Measurements from ENCODE around the gene TMPRSS4.
A peak's percentile ranks its signal among the peaks of the same experiment; 100 is the strongest.

Gene TMPRSS4

DNA sequence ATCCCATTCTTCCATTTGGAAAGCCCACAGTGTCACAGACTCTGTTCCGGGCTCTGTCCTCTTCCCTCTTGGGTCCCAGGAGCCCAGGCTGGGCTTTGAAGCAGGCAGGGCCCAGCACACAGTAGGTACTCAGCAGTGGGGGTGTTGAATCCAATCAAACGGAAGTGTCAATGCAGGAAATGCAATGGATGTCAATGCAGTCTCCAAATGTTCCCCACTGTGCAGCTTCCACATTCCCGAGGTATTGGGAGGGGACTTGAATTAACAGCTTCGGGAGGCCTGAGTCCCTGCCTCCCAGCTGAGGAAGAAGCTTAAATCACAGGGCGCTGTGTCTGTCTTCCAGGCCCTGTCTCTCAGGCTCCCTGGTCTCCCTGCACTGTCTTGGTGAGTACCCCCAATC, 31.6 kb downstream of the TMPRSS4 start:
- no peak for DNase-seq

DNA sequence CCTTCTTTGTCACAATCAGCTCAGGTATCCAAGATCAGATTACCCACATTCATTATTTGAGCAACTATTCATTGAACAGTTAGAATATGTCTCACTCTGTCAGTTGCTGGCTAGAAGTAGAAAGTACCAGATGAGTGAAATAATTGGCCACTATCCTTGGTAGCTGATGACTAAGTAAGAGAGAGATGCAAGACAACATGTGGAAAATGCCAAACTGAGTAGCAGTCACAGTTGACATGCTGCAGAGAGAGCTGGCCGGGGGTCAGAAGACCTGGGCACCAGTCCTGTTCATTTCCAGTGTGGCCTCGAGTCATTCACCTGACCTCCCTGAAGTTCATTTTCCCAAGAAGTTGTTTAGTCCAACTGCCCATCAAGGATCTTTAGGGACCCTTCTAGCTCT, 32.4 kb downstream of the TMPRSS4 start:
- DNase-seq: no peak

DNA sequence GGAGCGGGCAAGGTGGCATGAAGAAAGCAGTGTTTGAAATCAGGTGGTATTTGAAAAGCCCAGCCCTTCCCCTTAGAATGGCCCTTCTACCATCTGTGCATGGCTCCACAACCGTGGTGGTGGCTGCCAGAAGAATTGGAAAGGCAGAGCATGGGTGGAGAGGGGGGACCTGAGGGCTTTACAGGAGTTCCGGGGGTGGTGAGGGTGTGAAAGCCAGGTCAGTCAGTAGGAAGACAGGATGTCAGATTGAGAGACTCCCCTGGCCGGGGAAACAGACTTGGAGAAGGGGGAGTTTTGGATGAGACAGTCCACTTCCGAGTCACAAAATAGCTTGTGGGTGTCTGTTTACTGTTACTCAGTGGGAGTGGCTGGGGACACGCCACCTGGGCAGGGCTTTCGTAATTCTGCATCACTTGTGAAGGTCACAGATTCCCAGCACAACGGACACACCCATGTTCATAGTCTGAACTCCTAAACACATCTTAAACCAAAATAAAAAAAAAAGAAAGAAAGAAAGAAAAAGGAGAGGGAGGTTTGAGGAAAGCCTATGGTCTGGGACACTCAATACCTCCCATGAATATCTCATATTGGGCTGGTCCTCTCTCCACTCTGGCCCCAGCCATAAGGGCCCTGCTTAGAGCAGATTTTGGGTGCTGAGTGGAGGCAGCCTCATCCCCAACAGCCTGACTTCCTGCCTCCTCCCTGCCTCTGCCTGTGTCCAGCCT, 34.3 kb downstream of the TMPRSS4 start:
- no peak for DNase-seq

DNA sequence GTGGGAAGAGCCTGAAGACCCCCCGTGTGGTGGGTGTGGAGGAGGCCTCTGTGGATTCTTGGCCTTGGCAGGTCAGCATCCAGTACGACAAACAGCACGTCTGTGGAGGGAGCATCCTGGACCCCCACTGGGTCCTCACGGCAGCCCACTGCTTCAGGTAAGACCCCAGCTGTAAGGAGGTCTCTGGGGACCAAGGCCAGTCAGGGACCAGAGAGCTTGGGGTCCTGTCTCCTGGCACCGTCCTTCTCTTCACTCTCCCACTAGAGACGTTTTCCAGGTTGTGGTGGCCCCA, 34.8 kb downstream of the TMPRSS4 start:
- DNase-seq: no peak

DNA sequence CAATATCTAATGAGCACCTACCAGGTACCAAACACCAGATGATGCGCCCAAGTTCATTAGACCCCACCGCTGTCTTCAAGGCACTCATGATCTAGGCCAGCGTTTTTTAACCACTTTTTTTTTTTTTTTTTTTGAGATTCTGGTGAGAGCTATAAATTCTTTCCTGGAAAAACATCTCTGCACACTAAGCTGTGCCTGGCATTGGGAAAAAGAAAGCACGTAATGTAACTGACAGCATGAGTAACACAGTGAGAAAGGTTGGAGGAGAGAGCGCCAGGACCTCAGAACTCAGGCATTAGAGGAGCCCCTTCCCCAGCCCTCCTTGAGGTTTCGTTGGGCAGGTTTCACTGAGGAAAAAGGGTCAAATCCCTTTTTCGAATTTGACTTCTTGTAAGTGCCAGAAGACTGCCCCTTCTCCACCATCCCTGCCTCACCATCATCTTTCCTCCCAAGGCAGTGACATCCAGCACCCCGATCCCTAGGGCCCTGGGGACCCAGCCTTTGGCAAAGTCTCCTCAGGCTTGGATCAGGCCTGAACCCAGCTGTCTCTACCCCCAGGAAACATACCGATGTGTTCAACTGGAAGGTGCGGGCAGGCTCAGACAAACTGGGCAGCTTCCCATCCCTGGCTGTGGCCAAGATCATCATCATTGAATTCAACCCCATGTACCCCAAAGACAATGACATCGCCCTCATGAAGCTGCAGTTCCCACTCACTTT, 36.0 kb downstream of the TMPRSS4 start:
- DNase-seq: no peak

DNA sequence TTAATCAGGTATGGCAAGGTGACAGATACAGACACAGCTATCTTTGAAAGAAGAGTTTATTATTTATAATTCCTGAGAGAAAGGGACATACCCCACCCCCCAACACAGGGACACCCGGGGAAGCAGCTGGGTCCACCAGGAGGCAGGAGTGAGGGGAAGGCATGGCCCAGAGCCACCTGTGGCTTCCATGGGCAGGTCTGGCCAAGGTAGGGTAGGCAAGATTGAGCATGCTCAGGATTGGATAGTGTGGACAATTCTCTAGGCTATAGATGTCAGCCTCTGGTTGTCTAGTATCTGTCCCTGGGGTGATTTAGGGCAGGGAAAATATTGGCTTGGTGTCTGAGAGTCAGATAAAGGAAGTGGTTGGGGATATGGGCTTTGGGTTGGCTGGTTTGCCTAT, 37.4 kb downstream of the TMPRSS4 start:
- peak; percentile 46 for DNase-seq

DNA sequence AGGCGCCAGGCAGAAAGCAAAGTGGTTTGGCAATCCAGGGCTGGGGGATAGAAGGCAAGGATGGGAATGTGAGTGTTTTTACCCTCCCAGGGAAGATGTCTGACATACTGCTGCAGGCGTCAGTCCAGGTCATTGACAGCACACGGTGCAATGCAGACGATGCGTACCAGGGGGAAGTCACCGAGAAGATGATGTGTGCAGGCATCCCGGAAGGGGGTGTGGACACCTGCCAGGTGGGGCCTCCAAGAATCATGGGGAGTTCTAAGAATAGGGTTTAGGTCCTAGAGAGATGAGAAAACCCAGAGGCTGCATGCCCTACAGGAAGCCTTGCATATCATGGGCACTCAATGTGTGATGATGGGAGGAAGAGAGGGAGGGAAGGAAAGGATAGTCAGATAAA, 38.2 kb downstream of the TMPRSS4 start:
- DNase-seq: no peak

DNA sequence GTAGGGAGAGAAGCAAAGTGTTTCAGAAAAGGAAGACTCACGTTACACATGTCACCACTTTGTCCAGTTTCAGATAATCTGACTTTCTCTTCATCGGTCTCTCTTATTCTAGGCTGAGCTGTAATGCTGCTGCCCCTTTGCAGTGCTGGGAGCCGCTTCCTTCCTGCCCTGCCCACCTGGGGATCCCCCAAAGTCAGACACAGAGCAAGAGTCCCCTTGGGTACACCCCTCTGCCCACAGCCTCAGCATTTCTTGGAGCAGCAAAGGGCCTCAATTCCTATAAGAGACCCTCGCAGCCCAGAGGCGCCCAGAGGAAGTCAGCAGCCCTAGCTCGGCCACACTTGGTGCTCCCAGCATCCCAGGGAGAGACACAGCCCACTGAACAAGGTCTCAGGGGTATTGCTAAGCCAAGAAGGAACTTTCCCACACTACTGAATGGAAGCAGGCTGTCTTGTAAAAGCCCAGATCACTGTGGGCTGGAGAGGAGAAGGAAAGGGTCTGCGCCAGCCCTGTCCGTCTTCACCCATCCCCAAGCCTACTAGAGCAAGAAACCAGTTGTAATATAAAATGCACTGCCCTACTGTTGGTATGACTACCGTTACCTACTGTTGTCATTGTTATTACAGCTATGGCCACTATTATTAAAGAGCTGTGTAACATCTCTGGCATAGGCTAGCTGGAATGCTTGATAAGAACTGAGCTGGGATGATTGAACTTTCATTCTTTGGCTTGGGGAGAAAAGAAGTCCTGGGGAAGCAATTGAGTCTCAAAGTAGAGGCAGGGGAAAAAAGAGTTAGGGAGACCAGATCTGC, 41.1 kb downstream of the TMPRSS4 start:
- DNase-seq: no peak

DNA sequence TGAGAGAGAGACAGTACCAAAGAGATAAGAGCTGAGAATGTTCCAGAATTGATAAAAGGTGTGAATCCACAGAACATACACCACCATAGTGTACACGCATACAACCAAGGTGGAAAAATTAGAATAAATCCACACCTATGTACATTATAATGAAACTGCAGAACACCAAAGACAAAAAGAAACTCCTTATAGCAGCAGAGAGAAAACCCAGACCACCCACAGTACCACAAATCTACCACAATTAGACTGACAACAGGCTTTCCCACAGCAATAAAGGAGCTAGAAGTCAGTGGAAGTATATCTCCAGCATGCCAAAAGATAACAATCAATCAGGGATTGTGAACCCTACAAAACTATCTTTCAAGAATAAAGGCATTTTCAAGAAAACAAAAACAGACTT, 43.9 kb downstream of the TMPRSS4 start:
- no peak for DNase-seq

DNA sequence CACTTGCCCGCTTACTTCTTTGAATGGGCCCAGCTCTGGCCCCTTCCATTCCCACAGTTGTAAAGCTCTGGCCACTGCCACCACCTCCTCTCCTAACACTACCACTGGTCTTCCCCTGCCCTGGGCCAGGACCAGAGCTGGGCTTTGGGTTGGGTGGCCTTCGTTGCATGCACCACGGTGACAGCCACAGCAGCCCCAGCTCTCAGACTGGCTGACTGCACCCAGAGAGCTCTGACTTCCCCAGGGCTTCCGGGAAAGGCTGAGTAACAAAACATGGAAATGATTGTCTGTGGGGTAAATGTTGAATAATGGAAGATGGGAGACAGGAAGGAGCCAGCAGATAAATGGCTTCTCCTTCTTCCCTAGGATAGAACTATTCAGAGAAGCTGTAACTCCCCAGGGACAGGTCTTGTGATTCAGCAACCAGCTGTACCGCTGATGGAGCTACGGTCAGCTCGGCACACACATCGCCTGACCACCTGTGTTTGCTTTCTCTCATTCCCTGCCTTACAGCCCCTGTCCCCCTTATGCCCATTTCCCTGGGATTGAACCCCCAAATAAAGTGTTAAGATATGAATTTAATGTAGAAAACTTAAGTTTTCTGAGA, 48.2 kb downstream of the TMPRSS4 start:
- DNase-seq: no peak

DNA sequence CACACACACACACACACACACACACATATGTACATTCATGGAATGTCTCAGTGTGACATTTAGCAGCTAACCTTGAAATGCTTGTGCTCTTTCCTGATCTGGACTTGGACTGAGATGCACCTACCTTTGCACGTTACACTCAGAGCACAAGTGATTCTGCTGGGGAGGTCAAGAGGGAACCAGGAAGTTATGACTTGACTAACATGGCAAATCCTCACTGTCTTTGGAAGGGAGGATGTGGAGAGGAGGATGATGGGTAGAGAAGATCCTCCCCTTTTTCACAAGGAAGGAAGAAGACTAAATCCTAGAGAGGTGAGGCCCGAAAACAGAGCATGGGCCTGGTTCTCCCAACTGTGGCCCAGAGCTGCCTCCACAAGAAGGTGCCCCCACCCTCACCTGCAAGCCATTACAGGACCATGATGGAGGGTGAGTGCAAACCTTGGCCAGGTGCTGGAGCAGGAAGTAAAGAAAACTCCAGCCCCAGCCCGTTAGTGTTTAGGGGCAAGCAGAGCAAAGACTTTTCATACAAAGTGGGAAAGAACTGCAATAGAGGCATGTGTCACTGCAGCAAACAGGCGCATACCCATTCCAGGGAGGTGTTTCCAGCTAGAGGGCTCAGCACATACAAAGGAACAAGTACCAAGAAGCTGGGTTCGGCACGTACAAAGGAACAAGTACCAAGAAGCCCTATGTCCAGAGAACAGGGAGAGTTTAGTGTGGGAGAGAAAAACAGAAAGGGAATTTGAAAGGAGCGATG, 49.4 kb downstream of the TMPRSS4 start:
- no peak for DNase-seq

DNA sequence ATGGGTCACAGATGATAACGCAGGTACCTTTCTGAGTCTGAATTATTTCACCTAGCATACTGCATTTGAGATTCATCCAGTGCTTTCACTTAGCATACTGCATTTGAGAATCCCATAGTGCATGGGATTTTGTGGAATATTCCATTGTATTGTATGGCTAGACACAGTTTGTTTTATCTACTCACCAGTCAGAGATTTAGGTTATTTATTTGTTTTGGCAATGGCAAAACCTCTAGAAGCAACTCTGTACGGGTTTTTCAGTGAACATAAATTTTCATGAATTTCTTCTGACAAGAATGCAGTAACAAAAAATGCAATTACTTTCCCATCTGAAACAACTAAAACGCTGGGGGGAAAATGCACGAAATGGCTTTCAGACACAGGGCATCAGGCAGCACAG, 51.4 kb downstream of the TMPRSS4 start:
- no peak for DNase-seq

DNA sequence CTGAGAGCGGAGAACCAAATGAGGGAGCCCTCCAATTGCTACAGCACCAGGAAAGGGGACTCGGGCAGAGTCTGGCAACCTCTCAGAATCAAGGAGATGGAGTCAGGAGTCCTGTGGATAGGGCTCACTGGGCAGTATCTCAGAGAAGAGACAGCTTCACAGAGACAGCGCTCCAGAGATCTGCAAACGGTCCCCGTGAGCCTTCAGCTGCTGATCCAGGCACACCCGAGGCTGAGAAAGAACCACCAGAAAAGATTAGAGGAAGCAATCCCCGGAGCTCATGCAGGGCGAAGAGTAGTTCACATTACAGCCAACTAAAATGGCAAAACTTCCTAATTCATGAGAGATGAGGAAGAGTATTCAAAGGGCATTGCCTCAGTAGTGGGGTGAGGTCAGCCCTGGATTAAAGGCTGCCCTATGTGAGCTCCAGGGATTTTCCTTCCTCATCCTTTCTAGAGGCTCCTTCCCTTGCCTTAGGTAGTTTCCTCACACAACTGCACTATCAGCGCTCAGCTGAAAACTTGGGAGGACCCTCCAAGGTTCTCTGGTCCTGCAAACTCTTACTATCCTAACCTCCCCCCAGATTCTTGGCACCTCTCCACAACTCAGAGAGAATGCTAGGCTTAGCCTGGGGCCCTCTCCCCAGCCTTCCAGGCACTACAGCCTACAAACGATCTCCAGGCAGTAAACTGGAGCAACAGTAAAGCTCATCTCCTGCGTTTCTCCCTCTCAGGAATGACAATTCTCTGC, 52.0 kb downstream of the TMPRSS4 start:
- DNase-seq: peak; percentile 69

DNA sequence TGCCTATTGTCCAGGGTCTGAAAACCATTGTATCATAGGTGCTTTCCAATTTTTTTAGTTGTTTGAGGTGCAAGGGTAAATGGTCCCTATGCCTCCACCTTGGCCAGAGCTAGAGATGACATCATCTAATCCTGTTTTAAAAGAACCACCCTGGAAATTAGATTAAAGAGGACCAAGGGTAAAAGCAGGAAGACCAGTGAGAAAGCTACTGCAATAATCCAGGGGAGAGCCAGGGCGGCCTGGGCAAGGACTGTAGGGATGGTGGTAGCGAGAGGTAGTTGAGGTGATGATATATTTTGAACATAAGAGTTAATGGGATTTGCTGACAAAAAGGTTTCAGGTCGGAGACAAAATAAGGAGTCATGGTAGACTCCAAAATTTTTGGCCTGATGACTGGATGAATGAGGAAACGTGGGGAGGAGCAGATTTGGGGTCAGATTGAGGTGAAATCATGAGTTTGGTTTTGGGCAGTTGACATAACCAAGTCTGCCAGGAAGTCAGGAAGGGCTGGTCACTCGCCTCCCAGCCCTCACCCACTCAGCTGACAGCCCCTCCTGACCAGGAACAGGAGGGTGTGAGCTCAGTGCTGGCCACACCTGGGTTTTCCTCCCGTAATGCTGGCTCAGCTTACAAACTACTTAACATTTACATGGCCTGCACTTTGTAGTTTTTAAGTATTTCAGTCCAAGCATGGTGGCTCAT, 52.7 kb downstream of the TMPRSS4 start:
- peak; percentile 15 for DNase-seq

DNA sequence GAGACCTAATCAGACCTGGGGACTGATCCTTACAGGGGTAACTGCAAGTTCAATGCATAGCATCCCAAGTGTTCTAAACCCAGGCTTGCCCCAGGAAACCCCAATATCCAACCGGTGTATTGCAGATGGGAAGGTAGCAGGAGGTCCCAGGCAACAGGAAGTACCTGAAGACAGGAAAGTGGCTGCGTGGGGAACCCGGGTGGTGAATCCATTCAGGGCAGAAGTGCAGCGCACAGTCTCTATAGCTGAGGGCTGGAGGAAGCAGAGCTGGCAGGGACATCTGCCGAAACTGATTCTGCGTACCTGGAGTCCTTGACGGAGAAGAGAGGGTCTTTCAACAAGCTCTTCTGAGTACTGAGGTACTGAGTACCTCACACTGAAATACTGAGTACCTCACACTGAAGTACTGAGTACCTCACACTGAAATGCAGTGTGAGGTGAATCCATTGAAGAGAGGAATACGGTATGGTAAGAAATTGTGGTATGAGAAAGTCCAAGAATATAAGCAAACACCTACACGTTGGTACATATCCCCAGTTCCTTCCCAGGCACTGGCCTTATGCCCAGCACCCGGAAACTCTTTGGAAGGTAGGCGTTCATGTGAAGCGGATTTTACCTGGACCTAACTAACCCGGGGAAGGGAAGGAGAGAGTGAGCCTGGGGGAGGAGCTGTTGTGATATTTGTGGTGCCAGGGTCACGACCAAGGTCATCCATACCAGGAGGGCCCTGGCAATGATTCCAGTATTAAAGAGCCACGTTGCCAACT, 55.7 kb downstream of the TMPRSS4 start:
- DNase-seq: no peak

DNA sequence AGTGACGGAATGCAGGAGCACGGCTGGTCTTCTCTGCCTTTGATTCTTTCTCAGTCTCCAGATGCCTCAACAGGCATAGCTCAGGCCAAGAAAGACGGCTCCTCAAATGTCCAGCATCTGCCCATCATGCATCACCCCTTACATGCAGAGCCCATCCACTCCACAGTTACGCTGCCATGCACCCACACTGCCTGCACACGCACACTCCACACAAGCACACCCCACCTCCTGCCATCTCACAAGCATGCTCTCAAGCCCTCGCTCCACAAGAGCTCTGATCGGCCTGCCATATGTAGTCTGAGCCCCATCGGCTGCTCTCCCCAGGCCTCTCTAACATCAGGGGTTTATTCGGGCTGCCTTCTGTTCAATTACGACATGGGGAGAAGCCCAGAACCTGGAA, 56.9 kb downstream of the TMPRSS4 start:
- no peak for DNase-seq

DNA sequence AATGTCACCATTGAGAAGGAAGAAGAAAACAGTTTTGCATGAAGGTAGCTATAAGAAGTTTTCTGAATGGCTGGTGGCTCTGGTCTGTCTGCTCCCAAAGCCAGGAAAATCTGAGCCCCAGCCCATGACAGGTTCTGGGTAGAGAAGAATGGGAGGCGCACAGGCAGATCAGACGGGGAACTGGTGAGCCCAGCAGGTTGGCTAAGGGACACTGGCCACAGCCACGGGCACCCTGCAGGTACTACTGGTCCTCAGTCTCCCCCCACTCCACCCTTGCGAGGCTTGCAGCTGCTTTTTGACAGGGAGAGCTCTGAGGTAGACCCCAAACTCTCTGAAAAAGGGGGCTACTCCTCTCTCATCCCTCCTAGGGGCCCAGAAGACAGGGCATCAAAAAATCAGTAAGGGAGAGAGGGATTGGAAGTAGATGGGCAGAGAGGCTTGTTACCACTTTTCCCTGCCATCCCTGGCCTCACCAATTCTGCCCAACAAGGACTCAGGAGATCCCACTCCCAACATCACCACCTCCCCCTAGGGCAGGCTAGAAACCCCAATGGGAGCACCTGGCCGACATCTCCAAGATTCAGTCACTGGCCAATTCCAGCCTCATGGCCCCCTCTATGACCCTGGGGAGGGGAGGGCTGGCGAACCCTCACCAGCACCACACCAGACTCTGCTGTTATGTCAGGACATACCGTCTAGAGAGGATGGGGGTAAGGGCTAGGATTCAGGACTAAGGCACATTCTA, 58.3 kb downstream of the TMPRSS4 start:
- no peak for DNase-seq

DNA sequence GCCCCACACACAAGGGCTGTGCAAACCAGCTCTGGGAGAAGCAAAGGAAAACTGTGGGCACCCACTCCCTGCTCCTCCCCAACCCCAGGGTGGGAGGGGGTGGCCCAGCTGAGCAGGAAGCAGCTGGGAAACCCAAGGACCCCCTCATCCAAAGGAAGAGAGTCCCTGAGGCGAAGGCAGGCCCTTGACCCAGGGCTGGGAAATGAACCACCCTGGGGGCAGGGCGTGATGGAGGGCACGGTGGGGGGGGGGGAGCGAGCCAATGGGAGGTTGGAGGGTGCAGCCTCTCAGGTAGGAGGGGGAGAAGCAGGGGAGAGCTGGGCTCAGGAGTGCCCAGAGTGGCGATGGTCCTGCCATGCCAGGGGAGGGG, 58.9 kb downstream of the TMPRSS4 start:
- no peak for DNase-seq

DNA sequence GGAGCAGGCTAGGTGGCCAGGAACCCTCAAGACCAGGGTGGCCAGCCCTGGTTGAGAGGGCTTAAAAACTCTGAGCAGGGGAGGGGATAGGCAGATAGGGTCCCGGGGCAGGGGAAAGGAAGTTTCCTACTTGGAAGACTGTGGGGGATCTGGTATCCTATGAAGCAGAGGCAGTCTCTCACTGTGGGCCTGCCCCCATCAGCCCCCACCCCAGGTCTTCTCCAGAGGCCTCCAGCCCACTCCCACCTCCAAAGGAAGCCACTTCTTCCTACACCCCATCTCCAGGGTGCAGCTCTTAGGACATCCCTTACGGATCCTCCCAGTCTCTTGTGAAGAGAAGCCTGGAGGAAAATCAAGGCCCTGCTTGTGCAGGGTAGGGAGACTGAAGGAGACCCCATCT, 59.5 kb downstream of the TMPRSS4 start:
- DNase-seq: no peak

DNA sequence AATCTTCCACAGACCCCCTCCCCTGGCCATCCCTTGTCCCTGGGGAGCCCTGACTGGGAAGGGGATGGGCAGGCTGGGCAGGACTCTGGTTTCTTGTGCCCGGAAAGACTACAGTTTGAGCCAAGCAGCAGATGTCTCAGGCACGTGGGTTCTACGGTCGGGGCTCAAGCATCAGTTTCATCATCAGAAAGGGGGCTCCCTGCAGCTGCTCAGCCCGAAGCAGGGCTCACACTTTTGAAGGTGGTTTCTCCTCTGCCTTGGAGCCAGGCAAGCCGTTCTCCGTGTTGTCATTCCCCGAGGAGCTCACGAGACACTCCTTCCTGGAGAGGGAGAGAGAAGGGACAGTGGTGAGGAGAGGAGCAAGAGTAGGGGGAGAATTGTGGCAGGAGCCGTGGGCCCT, 59.9 kb downstream of the TMPRSS4 start:
- no peak for DNase-seq

All from MV-4-11 (cell line).